LNCaP clone FGC (cell line): ENCODE measurements around the gene VPS35L.

Experiments
- DNase-seq: peaks from one replicate; pipeline ENCODE4 v3.0.0-alpha.2; 2011; ENCODE audit warnings: low read depth
- H3K4me3 ChIP-seq: 2 replicates; pipeline ENCODE4 v1.5.1; 2011; ENCODE audit warnings: mild to moderate bottlenecking, low read depth, low read length, control low read depth
- TF ChIP-seq, protein P1 (sequence below): IDR thresholded peaks from 2 replicates; pipeline ENCODE4 v1.5.1; 2012; ENCODE audit warnings: mild to moderate bottlenecking; ENCODE audit not compliant: control insufficient read depth, insufficient read depth; ENCODE audit errors: extremely low read depth

Gene VPS35L

DNA sequence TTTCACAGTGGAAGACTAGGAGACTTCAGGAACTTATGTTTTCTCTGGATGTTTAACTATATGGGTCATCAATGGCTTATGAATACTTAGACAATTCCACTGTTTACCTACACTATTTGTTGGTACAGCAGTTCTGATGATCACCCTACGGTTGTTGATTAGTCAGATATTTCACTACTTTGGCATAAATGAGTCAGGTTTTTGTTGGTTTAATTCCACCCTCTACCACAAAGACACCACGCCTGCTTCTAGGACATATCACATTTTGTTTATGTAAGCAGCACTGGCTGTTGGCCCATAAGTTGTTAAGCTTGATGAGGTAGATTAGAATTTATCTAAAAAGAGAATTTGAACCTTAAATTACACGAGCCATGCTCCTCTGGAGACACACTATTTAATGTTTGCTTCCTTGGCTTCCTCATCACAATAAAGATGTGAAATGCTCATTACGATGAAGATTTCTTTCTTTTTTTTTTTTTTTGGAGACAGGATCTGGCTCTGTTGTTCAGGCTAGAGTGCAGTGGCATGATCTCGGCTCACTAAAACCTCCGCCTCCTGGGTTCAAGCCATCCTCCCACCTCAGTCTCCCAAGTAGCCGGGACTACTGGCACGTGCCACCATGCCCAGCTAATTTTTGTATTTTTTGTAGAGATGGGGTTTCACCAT is 37.9 kb upstream of the VPS35L start:
- no peak overlapping the region for H3K4me3 ChIP-seq
- TF ChIP-seq, protein P1, sequence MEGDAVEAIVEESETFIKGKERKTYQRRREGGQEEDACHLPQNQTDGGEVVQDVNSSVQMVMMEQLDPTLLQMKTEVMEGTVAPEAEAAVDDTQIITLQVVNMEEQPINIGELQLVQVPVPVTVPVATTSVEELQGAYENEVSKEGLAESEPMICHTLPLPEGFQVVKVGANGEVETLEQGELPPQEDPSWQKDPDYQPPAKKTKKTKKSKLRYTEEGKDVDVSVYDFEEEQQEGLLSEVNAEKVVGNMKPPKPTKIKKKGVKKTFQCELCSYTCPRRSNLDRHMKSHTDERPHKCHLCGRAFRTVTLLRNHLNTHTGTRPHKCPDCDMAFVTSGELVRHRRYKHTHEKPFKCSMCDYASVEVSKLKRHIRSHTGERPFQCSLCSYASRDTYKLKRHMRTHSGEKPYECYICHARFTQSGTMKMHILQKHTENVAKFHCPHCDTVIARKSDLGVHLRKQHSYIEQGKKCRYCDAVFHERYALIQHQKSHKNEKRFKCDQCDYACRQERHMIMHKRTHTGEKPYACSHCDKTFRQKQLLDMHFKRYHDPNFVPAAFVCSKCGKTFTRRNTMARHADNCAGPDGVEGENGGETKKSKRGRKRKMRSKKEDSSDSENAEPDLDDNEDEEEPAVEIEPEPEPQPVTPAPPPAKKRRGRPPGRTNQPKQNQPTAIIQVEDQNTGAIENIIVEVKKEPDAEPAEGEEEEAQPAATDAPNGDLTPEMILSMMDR: no peak
- no peak for DNase-seq

DNA sequence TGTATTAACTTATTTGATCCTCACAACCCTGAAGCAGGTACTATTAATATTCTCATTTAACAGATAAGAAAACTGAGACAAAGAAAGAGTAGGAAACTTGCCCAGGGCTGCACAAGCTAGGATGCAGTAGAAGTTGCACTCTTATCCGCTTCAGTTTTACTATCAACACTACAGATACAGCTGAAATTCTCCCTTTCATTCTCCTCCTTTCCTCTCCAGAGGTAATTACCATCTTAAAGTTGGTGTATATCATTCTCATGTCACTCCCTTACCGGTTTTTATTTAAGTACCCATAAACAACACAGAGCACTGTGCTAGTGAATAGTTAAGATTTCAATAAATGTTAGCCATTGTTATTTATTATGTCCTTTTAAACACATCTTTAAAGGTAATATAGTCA is 37.1 kb upstream of the VPS35L start:
- TF ChIP-seq, protein P1: no peak
- no peak for DNase-seq

GRCh38 chr16:19520861-19521331 is 34.6 kb upstream of the VPS35L start:
- TF ChIP-seq, protein P1: no peak
- H3K4me3 ChIP-seq: peak overlapping the region; percentile 83
- no peak for DNase-seq

More for the DNA sequence above, 37.1 kb upstream of the VPS35L start:
- H3K4me3 ChIP-seq: no peak overlapping the region

GRCh38 chr16:19521471-19522396 is 33.8 kb upstream of the VPS35L start, which contains the start of gene GDE1:
Gene GDE1 (minus strand): TSS chr16:19522098. CDS start chr16:19521964, 134 bp downstream.
- peak; percentile 56 for DNase-seq
- peak within 1 kb of the TSS; percentile 83 for H3K4me3 ChIP-seq
- TF ChIP-seq, protein P1: peak; percentile 56

GRCh38 chr16:19522397-19522732 is 33.1 kb upstream of the VPS35L start:
- TF ChIP-seq, protein P1: no peak
- no peak for DNase-seq
- H3K4me3 ChIP-seq: peak overlapping the region; percentile 83

DNA sequence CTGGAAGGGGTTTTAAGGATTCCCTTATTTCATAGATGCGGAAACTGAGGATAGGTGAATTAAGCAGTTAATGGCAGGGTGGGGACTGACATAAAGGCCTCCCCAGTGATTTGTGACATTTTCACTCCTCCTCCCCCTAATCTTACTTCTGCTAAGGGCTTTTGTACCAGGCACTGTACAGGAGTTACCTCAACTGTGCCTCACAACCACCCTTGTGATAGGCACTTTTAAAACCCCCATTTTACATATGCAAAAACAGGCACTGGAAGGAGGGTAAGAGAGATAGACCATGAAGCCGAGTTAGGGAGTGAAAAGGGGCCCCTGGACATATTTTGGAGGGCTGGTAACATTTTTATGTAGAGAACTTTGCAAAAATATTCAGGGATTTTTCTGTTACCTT is 32.7 kb upstream of the VPS35L start:
- no peak overlapping the region for H3K4me3 ChIP-seq
- DNase-seq: no peak
- TF ChIP-seq, protein P1: no peak

DNA sequence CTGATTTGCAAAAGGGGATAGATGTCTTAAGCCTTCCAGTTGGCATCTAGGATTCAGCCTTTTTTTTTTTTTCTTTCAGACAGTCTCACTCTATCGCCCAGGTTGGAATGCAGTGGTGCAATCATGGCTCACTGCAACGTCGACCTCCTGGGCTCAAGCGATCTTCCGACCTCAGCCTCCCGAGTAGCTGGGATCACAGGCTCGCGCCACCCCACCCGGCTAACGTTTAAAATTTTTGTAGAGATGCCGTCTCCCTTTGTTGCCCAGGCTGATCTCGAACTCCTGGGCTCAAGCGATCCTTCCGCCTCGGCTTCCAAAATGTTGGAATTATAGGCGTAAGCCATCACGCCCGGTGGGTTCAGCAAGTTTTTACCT is 32.3 kb upstream of the VPS35L start:
- peak overlapping the region; percentile 24 for H3K4me3 ChIP-seq
- DNase-seq: no peak
- TF ChIP-seq, protein P1: no peak
